Neural cell (in vitro differentiated cells): ENCODE measurements around the gene PLXNC1. TPM values are rescaled to one million over a fixed set of nuclear protein-coding genes. Genes with fewer than 3 reads are reported as not detected.

Experiments used
- H2AFZ ChIP-seq: fragments of 200-600, 300-800 bp; sonication (generic), shearing (Covaris generic); 2 replicates; pipeline ENCODE4 v1.6.0; 2014; ENCODE audit warnings: low read depth, mild to moderate bottlenecking, antibody characterized with exemption, low read length, moderate library complexity
- H3F3A ChIP-seq: fragments of 200-600 bp; shearing (Covaris generic); 2 replicates; pipeline ENCODE4 v1.6.1; 2016; ENCODE audit warnings: mild to moderate bottlenecking, moderate library complexity, mixed read lengths, antibody characterized with exemption, low read length; ENCODE audit not compliant: insufficient read depth, poor library complexity, severe bottlenecking
- H3K27ac ChIP-seq: fragments of 200-600, 300-800 bp; sonication (generic), shearing (Covaris generic); 2 replicates; pipeline ENCODE4 v1.5.1; 2014; ENCODE audit warnings: mild to moderate bottlenecking, low read length, moderate library complexity
- H3K27me3 ChIP-seq: fragments of 300-800, 200-600 bp; sonication (generic), shearing (Covaris generic); 2 replicates; pipeline ENCODE4 v1.6.0; 2014; ENCODE audit warnings: mild to moderate bottlenecking, low read depth, low read length, moderate library complexity; ENCODE audit not compliant: insufficient read depth
- H3K36me3 ChIP-seq: fragments of 300-800, 200-600 bp; sonication (generic), shearing (Covaris generic); 2 replicates; pipeline ENCODE4 v1.5.1; 2014; ENCODE audit warnings: mild to moderate bottlenecking, antibody characterized with exemption, low read length, moderate library complexity; ENCODE audit not compliant: insufficient read depth
- H3K4me2 ChIP-seq: fragments of 300-800, 200-600 bp; sonication (generic), shearing (Covaris generic); 2 replicates; pipeline ENCODE4 v1.6.0; 2014; ENCODE audit warnings: mild to moderate bottlenecking, low read length
- H3K4me3 ChIP-seq: fragments of 300-800, 200-600 bp; sonication (generic), shearing (Covaris generic); 2 replicates; pipeline ENCODE4 v1.5.1; 2014; ENCODE audit warnings: mild to moderate bottlenecking, low read length, moderate library complexity
- H3K79me2 ChIP-seq: fragments of 200-600 bp; shearing (Covaris generic); replicated peaks from 2 replicates; pipeline ENCODE4 v1.6.0; 2014; ENCODE audit warnings: mild to moderate bottlenecking, low read length, moderate library complexity; ENCODE audit not compliant: insufficient read depth
- H3K9ac ChIP-seq: fragments of 300-800, 200-600 bp; sonication (generic), shearing (Covaris generic); 2 replicates; pipeline ENCODE4 v1.6.1; 2016; ENCODE audit warnings: mild to moderate bottlenecking, low read length, mixed read lengths
- H3K9me2 ChIP-seq: fragments of 200-600 bp; shearing (Covaris generic); 2 replicates; pipeline ENCODE4 v1.6.1; 2016; ENCODE audit warnings: mild to moderate bottlenecking, low read length, mixed read lengths; ENCODE audit not compliant: insufficient read depth
- H3K9me3 ChIP-seq: fragments of 200-600, 300-800 bp; sonication (generic), shearing (Covaris generic); 2 replicates; pipeline ENCODE4 v1.6.1; 2016; ENCODE audit warnings: mild to moderate bottlenecking, mixed run types, low read length, moderate library complexity, mixed read lengths
- H4K20me1 ChIP-seq: fragments of 200-600 bp; shearing (Covaris generic); 2 replicates; pipeline ENCODE4 v1.6.1; 2016; ENCODE audit warnings: mild to moderate bottlenecking, mixed run types; ENCODE audit not compliant: insufficient read depth
- EP300 ChIP-seq: fragments of 450-650 bp; conservative IDR thresholded peaks from 2 replicates; pipeline ENCODE4 v1.6.1; 2014; ENCODE audit warnings: antibody characterized with exemption, mild to moderate bottlenecking, moderate library complexity; ENCODE audit not compliant: poor library complexity, severe bottlenecking
- EZH2 ChIP-seq: fragments of 200-600, 300-800 bp; shearing (Covaris generic), sonication (generic); IDR thresholded peaks from 2 replicates; pipeline ENCODE4 v1.6.1; 2014; ENCODE audit warnings: antibody characterized with exemption, low read length, borderline replicate concordance, mild to moderate bottlenecking; ENCODE audit not compliant: insufficient read depth, poor library complexity, severe bottlenecking
- MXI1 ChIP-seq: fragments of 450-650 bp; conservative IDR thresholded peaks from 2 replicates; pipeline ENCODE4 v1.6.1; 2014; ENCODE audit warnings: antibody characterized with exemption, mild to moderate bottlenecking; ENCODE audit not compliant: poor library complexity, severe bottlenecking
- POLR2AphosphoS5 ChIP-seq: IDR thresholded peaks from 2 replicates; pipeline ENCODE4 v1.6.1; 2012
- RAD21 ChIP-seq: fragments of 450-650 bp; conservative IDR thresholded peaks from 2 replicates; pipeline ENCODE4 v1.6.1; 2014; ENCODE audit warnings: antibody characterized with exemption, mild to moderate bottlenecking, moderate library complexity
- SMC3 ChIP-seq: fragments of 450-650 bp; conservative IDR thresholded peaks from 2 replicates; pipeline ENCODE4 v1.6.1; 2014; ENCODE audit warnings: antibody characterized with exemption, mild to moderate bottlenecking, moderate library complexity; ENCODE audit not compliant: poor library complexity
- TAF1 ChIP-seq: IDR thresholded peaks from 2 replicates; pipeline ENCODE4 v1.6.1; 2012; ENCODE audit warnings: low read depth
- polyA plus RNA-seq: library from polyadenylated mRNA; depleted of rRNA; stranded (reverse); fragments of >200 nt; gene quantifications from 2 replicates; pipeline ENCODE4 v1.2.3, GENCODE V29; 2014
- TF ChIP-seq, protein P1 (sequence below): IDR thresholded peaks from 2 replicates; pipeline ENCODE4 v1.6.1; 2012; ENCODE audit warnings: borderline replicate concordance
- TF ChIP-seq, protein P2 (sequence below): fragments of 450-650 bp; IDR thresholded peaks from 2 replicates; pipeline ENCODE4 v1.5.1; 2014; ENCODE audit warnings: antibody characterized with exemption, mild to moderate bottlenecking, moderate library complexity; ENCODE audit not compliant: poor library complexity, severe bottlenecking

PLXNC1 gene
- polyA plus RNA-seq, 1 donor from 2014 or later: 76.3 TPM

DNA sequence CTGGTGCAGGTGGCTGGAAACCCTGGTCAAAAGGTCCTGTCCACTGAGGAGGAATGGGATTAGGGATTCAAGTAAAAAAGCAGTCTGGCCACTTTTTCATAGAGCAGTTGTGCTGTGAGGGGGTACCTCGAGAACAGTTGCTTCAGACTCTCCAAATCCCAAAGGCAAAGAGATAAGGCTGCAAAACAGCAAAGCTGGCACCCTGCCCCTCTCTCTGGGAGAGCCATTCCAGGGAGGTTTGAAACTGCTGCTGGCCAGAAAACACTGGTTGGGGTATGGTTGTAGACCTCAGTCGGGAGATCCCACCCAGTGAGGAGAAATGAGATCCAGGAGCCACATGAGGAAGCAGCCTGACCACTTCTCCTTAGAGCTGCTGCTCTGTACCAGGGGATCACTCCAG is 174.0 kb downstream of the PLXNC1 start:
- no peaks in the 10 kb centered on the region for H4K20me1 ChIP-seq
- no peak overlapping the region for H2AFZ ChIP-seq
- TF ChIP-seq EZH2: no peak
- TF ChIP-seq SMC3: no peak
- TF ChIP-seq MXI1: no peak
- TF ChIP-seq, protein P1, sequence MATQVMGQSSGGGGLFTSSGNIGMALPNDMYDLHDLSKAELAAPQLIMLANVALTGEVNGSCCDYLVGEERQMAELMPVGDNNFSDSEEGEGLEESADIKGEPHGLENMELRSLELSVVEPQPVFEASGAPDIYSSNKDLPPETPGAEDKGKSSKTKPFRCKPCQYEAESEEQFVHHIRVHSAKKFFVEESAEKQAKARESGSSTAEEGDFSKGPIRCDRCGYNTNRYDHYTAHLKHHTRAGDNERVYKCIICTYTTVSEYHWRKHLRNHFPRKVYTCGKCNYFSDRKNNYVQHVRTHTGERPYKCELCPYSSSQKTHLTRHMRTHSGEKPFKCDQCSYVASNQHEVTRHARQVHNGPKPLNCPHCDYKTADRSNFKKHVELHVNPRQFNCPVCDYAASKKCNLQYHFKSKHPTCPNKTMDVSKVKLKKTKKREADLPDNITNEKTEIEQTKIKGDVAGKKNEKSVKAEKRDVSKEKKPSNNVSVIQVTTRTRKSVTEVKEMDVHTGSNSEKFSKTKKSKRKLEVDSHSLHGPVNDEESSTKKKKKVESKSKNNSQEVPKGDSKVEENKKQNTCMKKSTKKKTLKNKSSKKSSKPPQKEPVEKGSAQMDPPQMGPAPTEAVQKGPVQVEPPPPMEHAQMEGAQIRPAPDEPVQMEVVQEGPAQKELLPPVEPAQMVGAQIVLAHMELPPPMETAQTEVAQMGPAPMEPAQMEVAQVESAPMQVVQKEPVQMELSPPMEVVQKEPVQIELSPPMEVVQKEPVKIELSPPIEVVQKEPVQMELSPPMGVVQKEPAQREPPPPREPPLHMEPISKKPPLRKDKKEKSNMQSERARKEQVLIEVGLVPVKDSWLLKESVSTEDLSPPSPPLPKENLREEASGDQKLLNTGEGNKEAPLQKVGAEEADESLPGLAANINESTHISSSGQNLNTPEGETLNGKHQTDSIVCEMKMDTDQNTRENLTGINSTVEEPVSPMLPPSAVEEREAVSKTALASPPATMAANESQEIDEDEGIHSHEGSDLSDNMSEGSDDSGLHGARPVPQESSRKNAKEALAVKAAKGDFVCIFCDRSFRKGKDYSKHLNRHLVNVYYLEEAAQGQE: no peak
- no peak for TF ChIP-seq EP300
- no peak for TF ChIP-seq RAD21
- no peak for TF ChIP-seq POLR2AphosphoS5
- TF ChIP-seq, protein P2, sequence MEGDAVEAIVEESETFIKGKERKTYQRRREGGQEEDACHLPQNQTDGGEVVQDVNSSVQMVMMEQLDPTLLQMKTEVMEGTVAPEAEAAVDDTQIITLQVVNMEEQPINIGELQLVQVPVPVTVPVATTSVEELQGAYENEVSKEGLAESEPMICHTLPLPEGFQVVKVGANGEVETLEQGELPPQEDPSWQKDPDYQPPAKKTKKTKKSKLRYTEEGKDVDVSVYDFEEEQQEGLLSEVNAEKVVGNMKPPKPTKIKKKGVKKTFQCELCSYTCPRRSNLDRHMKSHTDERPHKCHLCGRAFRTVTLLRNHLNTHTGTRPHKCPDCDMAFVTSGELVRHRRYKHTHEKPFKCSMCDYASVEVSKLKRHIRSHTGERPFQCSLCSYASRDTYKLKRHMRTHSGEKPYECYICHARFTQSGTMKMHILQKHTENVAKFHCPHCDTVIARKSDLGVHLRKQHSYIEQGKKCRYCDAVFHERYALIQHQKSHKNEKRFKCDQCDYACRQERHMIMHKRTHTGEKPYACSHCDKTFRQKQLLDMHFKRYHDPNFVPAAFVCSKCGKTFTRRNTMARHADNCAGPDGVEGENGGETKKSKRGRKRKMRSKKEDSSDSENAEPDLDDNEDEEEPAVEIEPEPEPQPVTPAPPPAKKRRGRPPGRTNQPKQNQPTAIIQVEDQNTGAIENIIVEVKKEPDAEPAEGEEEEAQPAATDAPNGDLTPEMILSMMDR: no peak
- TF ChIP-seq TAF1: no peak
- no peaks in the 10 kb centered on the region for H3K27me3 ChIP-seq
- H3K4me2 ChIP-seq: no peak overlapping the region
- no peaks in the 10 kb centered on the region for H3K79me2 ChIP-seq
- H3K36me3 ChIP-seq: peaks cover 19% of the 10 kb centered on the region
- H3K4me3 ChIP-seq: no peak overlapping the region
- H3F3A ChIP-seq: no peaks in the 10 kb centered on the region
- no peaks in the 10 kb centered on the region for H3K9me2 ChIP-seq
- H3K27ac ChIP-seq: no peak overlapping the region
- H3K9me3 ChIP-seq: peaks cover 4% of the 10 kb centered on the region
- H3K9ac ChIP-seq: no peak overlapping the region

DNA sequence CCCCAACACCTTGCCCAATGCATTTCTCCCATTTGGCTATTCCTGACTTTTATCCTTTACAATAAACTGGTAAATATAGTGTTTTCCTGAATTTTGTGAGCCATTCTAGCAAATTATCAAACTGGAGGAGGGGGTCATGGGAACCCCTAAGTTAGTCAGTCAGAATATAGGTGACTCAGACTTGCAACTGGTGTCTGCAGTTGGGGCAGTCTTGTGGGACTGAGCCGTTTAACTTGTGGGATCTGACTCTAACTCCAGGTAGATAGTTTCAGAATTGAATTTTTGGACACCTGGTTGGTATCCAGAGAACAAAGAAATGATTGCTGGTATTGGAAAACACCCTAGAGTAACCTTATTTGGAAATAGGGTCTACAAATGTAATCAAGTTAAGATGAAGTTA is 177.9 kb downstream of the PLXNC1 start:
- H3K4me2 ChIP-seq: no peak overlapping the region
- no peak overlapping the region for H3K4me3 ChIP-seq
- H3K9me3 ChIP-seq: no peaks in the 10 kb centered on the region
- no peaks in the 10 kb centered on the region for H3K9me2 ChIP-seq
- no peaks in the 10 kb centered on the region for H3K79me2 ChIP-seq
- no peaks in the 10 kb centered on the region for H4K20me1 ChIP-seq
- no peak overlapping the region for H3K27ac ChIP-seq
- no peak overlapping the region for H2AFZ ChIP-seq
- H3K27me3 ChIP-seq: no peaks in the 10 kb centered on the region
- H3K9ac ChIP-seq: no peak overlapping the region
- peaks cover 14% of the 10 kb centered on the region for H3K36me3 ChIP-seq
- TF ChIP-seq SMC3: no peak
- TF ChIP-seq POLR2AphosphoS5: no peak
- TF ChIP-seq EZH2: no peak
- no peak for TF ChIP-seq MXI1
- TF ChIP-seq, protein P1: no peak
- no peak for TF ChIP-seq RAD21
- TF ChIP-seq, protein P2: no peak
- TF ChIP-seq TAF1: no peak
- TF ChIP-seq EP300: no peak
- no peaks in the 10 kb centered on the region for H3F3A ChIP-seq
